Endothelial cell of umbilical vein (primary cell): Measurements from ENCODE around the gene S100A1. TPM values are rescaled to one million over a fixed set of nuclear protein-coding genes. Genes with fewer than 3 reads are reported as not detected.

ENCODE experiments used
- BruUV-seq: library from RNA; stranded (reverse); fragments of 400-500 nt; replicated peaks from 2 replicates; lab custom pipeline; 2021; lab: Mats Ljungman, UMichigan
- CTCF ChIA-PET: fragments of 300-600, 350-600 bp; sonication (Branson Sonifier 250); formaldehyde crosslinking; loops from one replicate; lab custom pipeline; 2021; ENCODE audit warnings: antibody characterized with exemption, inconsistent platforms; lab: Charles Lee
- POLR2A ChIA-PET: fragments of 300-600, 350-600 bp; sonication (Branson Sonifier 250); formaldehyde crosslinking; loops from one replicate; lab custom pipeline; 2021; ENCODE audit warnings: antibody characterized with exemption, inconsistent platforms; lab: Charles Lee
- DNase-seq: peaks from one replicate; pipeline ENCODE4 v3.0.0-alpha.2; 2011; ENCODE audit warnings: low read depth, low spot score
- FAIRE-seq: peaks from 2 replicates; lab custom pipeline; 2011; peaks lifted over from hg19 to GRCh38; lab: Jason Lieb, UNC
- H2AFZ ChIP-seq: 2 replicates; pipeline ENCODE4 v1.6.0; 2012; ENCODE audit warnings: low read depth, low read length, control low read depth, inconsistent platforms
- H3K27ac ChIP-seq: 2 replicates; pipeline ENCODE4 v1.5.1; 2011; ENCODE audit warnings: low read depth, mild to moderate bottlenecking, control low read depth, low read length, moderate library complexity; ENCODE audit not compliant: insufficient read depth
- H3K27me3 ChIP-seq, 2 experiments: 2 replicates each; pipeline versions ENCODE4 v1.6.0 to v1.6.1; 2011; ENCODE audit warnings: low read length in 2 of 2, mixed read lengths in 1 of 2; ENCODE audit not compliant: control insufficient read depth in 2 of 2, insufficient read depth in 2 of 2
- H3K36me3 ChIP-seq, 2 experiments: 2 replicates in 1 of 2; 3 replicates in 1 of 2; pipeline ENCODE4 v1.5.1; 2011; ENCODE audit warnings: low read length in 2 of 2, mild to moderate bottlenecking in 1 of 2, moderate library complexity in 1 of 2; ENCODE audit not compliant: control insufficient read depth in 2 of 2, insufficient read depth in 2 of 2; ENCODE audit errors: extremely low read depth in 1 of 2
- H3K4me1 ChIP-seq: 3 replicates; pipeline ENCODE4 v1.5.1; 2011; ENCODE audit warnings: mild to moderate bottlenecking, low read length; ENCODE audit not compliant: control insufficient read depth, insufficient read depth; ENCODE audit errors: extremely low read depth
- H3K4me2 ChIP-seq: 2 replicates; pipeline ENCODE4 v1.6.1; 2011; ENCODE audit warnings: low read length, control low read depth, mixed read lengths; ENCODE audit not compliant: insufficient read depth
- H3K4me3 ChIP-seq, 3 experiments: fragments of 200-600 bp in 1 of 3; sonication (generic), shearing (Covaris generic) in 1 of 3; replicated peaks in 1 of 3; 2 replicates each; pipeline ENCODE4 v1.5.1; 2011 to 2016; ENCODE audit warnings: control low read depth in 3 of 3, low read length in 3 of 3, mild to moderate bottlenecking in 2 of 3, inconsistent platforms in 1 of 3, low read depth in 1 of 3, moderate library complexity in 1 of 3; ENCODE audit not compliant: insufficient read depth in 1 of 3
- H3K79me2 ChIP-seq: 2 replicates; pipeline ENCODE4 v1.6.0; 2012; ENCODE audit warnings: low read length, inconsistent platforms; ENCODE audit not compliant: control insufficient read depth, insufficient read depth
- H3K9ac ChIP-seq: replicated peaks from 2 replicates; pipeline ENCODE3; 2011; ENCODE audit warnings: low read length, control low read depth; ENCODE audit not compliant: insufficient read depth; ENCODE audit errors: extremely low read depth
- H3K9me1 ChIP-seq: replicated peaks from 3 replicates; pipeline ENCODE4 v1.6.0; 2011; ENCODE audit warnings: mild to moderate bottlenecking, low read length; ENCODE audit not compliant: control insufficient read depth, insufficient read depth; ENCODE audit errors: extremely low read depth
- H3K9me3 ChIP-seq: replicated peaks from 2 replicates; pipeline ENCODE4 v1.5.1; 2012; ENCODE audit warnings: low read length, inconsistent platforms; ENCODE audit not compliant: control insufficient read depth, insufficient read depth
- H4K20me1 ChIP-seq: replicated peaks from 2 replicates; pipeline ENCODE3; 2011; ENCODE audit warnings: mild to moderate bottlenecking, low read length; ENCODE audit not compliant: control insufficient read depth, insufficient read depth; ENCODE audit errors: extremely low read depth
- CTCF ChIP-seq, 2 donors: IDR thresholded peaks; 1 replicate in 1 of 2; 2 replicates in 1 of 2; pipeline ENCODE4 v1.5.1; 2011; ENCODE audit warnings: low read length in 2 of 2, mild to moderate bottlenecking in 2 of 2, moderate library complexity in 2 of 2, control low read depth in 1 of 2, inconsistent platforms in 1 of 2, low read depth in 1 of 2; ENCODE audit not compliant: insufficient read depth in 1 of 2; ENCODE audit errors: extremely low read depth in 1 of 2
- EZH2 ChIP-seq: IDR thresholded peaks from 2 replicates; pipeline ENCODE4 v1.6.1; 2012; ENCODE audit warnings: borderline replicate concordance, low read depth, mild to moderate bottlenecking, moderate library complexity, low read length, inconsistent platforms; ENCODE audit not compliant: severe bottlenecking
- FOS ChIP-seq: IDR thresholded peaks from 2 replicates; pipeline ENCODE4 v1.6.1; 2011; ENCODE audit warnings: mild to moderate bottlenecking, low read length, moderate library complexity, borderline replicate concordance; ENCODE audit not compliant: insufficient read depth
- GATA2 ChIP-seq: IDR thresholded peaks from 2 replicates; pipeline ENCODE4 v1.7.0; 2011; ENCODE audit warnings: low read depth, mild to moderate bottlenecking, moderate library complexity, mixed read lengths, low read length; ENCODE audit not compliant: insufficient read length, insufficient read depth
- JUN ChIP-seq: IDR thresholded peaks from 2 replicates; pipeline ENCODE4 v1.6.1; 2011; ENCODE audit warnings: borderline replicate concordance, low read depth; ENCODE audit not compliant: insufficient read length, insufficient read depth
- MAX ChIP-seq: IDR thresholded peaks from 2 replicates; pipeline ENCODE4 v1.6.1; 2011; ENCODE audit not compliant: insufficient read depth, insufficient read length
- MYC ChIP-seq: IDR thresholded peaks from one replicate; pipeline ENCODE4 v1.6.1; 2011; ENCODE audit warnings: mild to moderate bottlenecking, low read depth, low read length
- POLR2A ChIP-seq: IDR thresholded peaks from 2 replicates; pipeline ENCODE4 v1.6.1; 2012; ENCODE audit warnings: low read depth, mild to moderate bottlenecking, control low read depth, low read length
- POLR2AphosphoS5 ChIP-seq: IDR thresholded peaks from 2 replicates; pipeline ENCODE4 v1.6.1; 2012; ENCODE audit warnings: low read depth, mild to moderate bottlenecking, control low read depth, low read length, moderate library complexity; ENCODE audit not compliant: insufficient read depth
- dilution Hi-C: fragments of 300-500 bp; cut with MboI; formaldehyde crosslinking; loops from one replicate; pipeline ENCODE4 v1.15.0; 2019; ENCODE audit warnings: low sequenced_read_pairs; ENCODE audit not compliant: extremely low pct_ligation_motif_present
- intact Hi-C: fragments of 100-400 bp; cut with micrococcal nuclease; formaldehyde crosslinking; loops from one replicate; pipeline ENCODE4 v1.10.0; 2022
- polyA plus RNA-seq, 4 experiments: library from polyadenylated mRNA; depleted of rRNA in 3 of 4; stranded (reverse) in 3 of 4; unstranded in 1 of 4; fragments of >200 nt; gene quantifications; 2 replicates each; pipeline versions ENCODE4 v1.2.1 to v1.2.3, GENCODE V29; 2011 to 2012; ENCODE audit warnings: missing spikeins in 1 of 4
- total RNA-seq: library from RNA; stranded (reverse); gene quantifications from 2 replicates; pipeline ENCODE4 v1.2.3, GENCODE V29; 2021

The S100A1 gene
- total and polyA plus RNA-seq, 2 donors (not counting 3 experiments of a cell fraction or from before 2014, with no cell fraction given): not detected

- TF ChIP-seq JUN: no peak
- no peak for TF ChIP-seq POLR2AphosphoS5
- no peak for TF ChIP-seq FOS
- TF ChIP-seq MAX: no peak
- no peak for TF ChIP-seq EZH2
- TF ChIP-seq CTCF (IDR thresholded peaks at IDR 0.05; ENCODE audit: extremely low read depth in 1 of 2, insufficient read depth in 1 of 2, low read depth in 1 of 2, low read length in 2 of 2): no peak
- TF ChIP-seq MYC: no peak
- no peak for TF ChIP-seq GATA2
- no peak for TF ChIP-seq POLR2A
These were observed 5.1 kb upstream of the S100A1 start for GRCh38 chr1:153623101-153623500.

More at GRCh38 chr1:153623101-153623500, 5.1 kb upstream of the S100A1 start:
- dilution Hi-C loops: no loop called here
- peaks cover 0 to 6% of the 10 kb centered on the region in 2 experiments for H3K36me3 ChIP-seq
- intact Hi-C loops: no loop called here
- H4K20me1 ChIP-seq: no peaks in the 10 kb centered on the region
- H3K4me3 ChIP-seq: no peak overlapping the region
- no peak overlapping the region for H3K4me2 ChIP-seq
- peaks cover 14% of the 10 kb centered on the region for H3K4me1 ChIP-seq
- no peaks in the 10 kb centered on the region for H3K9me3 ChIP-seq
- no TSS peak for BruUV-seq
- no peak overlapping the region for H3K27ac ChIP-seq
- H3K27me3 ChIP-seq: no peaks in the 10 kb centered on the region
- FAIRE-seq (no peak), DNase-seq (no peak)
- no peak overlapping the region for H3K9ac ChIP-seq
- CTCF ChIA-PET: interaction anchor here (1.3 to 7.8 kb wide), 3 partner anchors 13 to 52 kb away, joined by 4 to 145 read pairs (median 4); no protein-coding TSS in a partner anchor
- H3K9me1 ChIP-seq: no peaks in the 10 kb centered on the region
- POLR2A ChIA-PET: interaction anchor here (0.6 to 1.8 kb wide), 2 partner anchors 11 to 17 kb away, joined by 8 read pairs; partner anchors contain the start of gene CHTOP
- H2AFZ ChIP-seq: no peak overlapping the region
- H3K79me2 ChIP-seq: peaks cover 28% of the 10 kb centered on the region
